A172 (cell line): ENCODE results near the gene TBL1X. TPM values are rescaled to one million over a fixed set of nuclear protein-coding genes. Genes with fewer than 3 reads are reported as not detected.
"Not testable (repeated sequence)": the region's sequence is repeated elsewhere in the genome, so short reads cannot be mapped to it uniquely, and the experiment has no call there.

Experiments used
- DNase-seq: peaks from one replicate; pipeline ENCODE4 v3.0.0-alpha.2; 2015; ENCODE audit warnings: low spot score
- total RNA-seq: library from RNA; depleted of rRNA; stranded (reverse); fragments of >200 nt; shearing (Covaris generic); gene quantifications from 2 replicates; pipeline ENCODE4 v1.2.3, GENCODE V29; 2014

Gene TBL1X
- total RNA-seq, 1 experiment from 2014 or later, result 4.5 TPM

DNA sequence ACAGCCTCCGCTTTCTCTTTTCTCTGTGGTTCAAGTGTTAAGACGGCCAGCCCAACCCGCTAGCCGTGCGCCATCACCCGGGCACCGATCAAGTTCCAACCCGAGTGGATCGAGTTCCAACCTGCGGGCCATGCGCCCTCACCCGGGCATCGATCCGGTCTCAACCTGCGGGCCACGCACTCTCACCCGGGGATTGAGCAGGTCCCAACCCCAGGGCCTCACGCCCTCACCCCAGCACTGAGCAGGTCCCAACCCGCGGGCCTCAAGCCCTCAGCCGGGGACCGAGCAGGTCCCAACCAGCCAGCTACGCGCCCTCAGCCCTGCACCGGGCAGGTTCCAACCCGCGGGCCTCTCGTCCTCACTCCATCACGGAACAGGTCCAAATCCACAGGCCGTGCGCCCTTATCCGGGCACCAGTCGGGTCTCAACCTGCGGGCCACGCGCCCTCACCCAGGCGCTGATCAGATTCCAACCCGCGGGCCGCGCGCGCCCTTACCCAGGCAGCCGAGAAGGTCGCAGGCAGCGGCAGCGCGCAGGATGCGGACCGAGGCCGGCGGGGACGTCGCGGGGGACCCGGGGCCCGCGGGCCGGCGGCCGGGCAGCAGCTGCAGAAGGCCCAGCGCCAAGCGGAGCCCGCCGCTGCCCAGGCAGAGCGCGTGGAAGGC lies 300.3 kb downstream of the TBL1X start:
- no peak for DNase-seq

DNA sequence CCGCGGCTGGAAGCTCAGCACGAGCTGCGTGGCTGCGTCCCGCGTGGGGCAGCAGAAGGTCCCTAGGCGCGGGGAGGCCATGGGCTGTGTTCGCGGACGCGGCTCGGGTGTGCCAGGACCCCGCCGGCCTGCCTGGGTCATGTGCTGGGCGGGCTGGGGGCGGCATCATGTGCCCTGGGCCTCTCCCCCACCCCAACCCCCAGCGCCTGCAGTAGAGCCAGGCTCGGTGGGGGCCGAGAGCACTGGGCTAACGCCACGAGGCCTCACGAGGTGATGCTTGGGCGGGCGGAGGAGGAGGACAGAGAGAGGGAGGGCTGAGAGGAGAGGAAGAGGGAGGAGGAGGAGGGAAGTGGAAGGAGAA lies 300.9 kb downstream of the TBL1X start, which contains the start of gene GPR143:
GPR143 (minus strand) TSS at position 111 of the 361 bp plus-strand sequence; CDS start at position 81, 30 bp downstream.
- DNase-seq, result no peak

DNA sequence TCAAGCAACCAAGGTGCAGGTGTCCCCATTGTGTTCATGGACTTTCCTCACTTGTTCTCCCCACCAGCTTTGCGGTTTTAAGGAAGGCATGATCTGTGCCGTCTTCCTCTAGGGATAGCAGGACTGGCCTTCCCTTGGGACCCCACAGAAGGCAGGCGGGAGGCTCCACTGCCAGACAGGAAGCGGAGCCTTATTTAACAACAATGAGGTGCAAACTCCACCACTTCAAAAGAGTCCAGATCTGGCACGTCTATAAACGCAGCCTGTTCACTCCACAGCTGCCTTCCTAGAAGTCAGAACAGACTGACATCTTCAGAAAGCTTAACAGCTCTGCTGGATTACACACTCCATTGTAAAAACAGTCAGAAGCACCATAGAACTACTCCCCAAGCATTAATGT lies 302.5 kb downstream of the TBL1X start:
- DNase-seq, result no peak

DNA sequence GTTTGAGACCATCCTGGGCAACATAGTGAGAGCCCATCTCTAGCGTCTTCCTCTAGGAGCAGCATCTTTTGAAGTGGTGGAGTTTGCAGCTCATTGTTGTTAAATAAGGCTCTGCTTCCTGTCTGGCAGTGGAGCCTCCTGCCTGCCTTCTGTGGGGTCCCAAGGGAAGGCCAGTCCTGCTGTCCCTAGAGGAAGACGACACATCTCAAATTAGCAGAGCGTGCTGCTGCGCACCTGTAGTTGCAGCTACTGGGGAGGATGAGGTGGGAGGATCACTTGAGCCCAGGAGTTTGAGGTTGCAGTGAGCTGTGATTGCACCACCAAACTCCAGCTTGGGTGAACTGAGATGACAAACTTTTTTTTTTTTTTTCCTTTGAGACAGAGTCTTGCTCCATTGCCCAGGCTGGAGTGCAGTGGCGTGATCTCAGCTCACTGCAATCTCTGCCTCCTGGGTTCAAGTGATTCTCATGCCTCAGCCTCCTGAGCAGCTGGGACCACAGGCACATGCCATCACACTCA lies 303.5 kb downstream of the TBL1X start:
- not testable (repeated sequence) for DNase-seq

DNA sequence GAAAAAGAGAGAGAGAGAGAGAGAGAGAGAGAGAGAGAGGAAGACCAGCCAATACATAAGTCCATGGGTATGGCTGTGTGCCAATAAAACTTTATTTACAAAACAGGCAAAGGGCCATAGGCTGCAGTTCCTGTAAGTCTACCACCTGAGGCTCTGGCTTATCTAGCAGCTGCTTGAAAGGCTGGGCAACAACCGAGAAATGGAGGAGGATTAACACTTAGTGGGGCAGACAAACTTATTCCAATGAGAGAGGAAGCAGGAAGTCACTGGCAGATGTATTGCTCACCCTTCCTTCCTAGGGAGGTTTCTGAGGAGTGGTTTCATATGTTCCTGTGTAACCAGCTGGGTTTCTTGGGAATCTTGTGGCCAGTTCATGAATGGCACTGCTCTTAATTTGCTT lies 305.5 kb downstream of the TBL1X start:
- peak; percentile 46 for DNase-seq

DNA sequence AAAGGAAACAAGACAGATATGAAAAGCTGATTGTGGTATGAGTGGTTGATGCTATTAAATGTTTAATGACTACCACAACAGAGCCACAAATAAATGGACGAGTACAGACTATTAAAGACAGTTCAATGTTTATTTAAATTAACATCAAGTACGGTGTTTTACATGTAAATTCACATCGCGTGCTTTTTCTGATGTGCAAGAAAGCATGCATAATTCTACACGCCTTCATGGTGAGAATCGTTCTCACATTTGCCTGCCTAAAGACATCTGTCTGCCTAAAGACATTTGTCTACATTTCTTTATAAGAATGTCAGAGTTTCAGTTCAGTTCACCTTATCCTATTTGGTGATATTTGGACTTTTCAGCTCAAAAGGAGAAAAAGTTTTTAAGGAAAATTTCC lies 308.1 kb downstream of the TBL1X start:
- DNase-seq, result no peak

DNA sequence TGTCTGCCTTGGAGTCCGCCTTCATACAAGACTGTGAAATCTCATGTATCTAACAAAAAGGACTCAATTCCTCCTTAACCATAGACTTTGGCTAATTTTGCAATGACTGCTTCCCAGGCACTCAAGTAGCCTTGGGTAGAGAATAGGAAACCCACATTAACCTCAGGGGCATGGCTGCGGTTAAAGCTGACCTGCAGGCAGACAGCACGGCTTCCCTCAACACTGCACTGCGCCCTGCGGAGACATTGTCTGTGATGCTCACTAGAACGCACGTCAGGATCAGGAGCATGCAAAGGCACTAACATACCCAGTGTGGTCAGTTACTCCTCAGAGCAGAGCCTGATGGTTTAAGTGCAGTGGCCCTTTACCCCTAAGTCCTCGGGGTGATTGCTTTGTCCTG lies 311.1 kb downstream of the TBL1X start:
- no peak for DNase-seq

DNA sequence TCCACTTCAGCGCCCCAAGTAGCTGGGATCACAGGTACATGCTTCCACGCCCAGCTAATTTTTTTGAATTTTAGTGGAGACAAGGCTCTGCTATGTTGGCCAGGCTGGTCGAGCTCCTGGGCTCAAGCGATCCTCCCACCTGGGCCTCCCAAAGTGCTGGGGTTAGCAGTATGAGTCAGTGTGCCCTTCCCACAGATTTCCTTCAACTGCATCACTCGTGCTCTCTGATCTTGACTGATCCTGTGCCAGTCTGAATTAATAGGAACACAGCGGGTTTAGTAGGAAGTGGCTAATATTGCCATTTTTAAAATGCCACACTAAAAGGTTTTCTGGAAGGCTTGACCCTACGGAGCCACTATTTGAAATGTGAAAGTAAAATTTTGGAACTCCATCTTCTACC lies 317.1 kb downstream of the TBL1X start:
- DNase-seq, result peak; percentile 46

DNA sequence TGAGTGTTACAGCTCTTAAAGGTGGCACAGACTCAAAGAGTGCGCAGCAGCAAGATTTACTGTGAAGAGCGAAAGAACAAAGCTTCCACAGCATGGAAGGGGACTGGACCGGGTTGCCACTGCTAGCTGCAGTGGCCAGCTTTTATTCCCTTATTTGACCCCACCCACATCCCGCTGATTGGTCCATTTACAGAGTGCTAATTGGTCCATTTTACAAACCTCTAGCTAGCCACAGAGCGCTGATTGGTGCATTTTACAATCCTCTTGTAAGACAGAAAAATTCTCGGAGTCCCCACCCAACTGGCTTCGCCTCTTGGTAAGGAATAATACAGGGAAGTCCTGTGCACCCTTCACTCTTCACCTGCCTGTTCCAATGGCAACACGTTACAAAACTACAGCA lies 319.5 kb downstream of the TBL1X start:
- DNase-seq, result no peak

DNA sequence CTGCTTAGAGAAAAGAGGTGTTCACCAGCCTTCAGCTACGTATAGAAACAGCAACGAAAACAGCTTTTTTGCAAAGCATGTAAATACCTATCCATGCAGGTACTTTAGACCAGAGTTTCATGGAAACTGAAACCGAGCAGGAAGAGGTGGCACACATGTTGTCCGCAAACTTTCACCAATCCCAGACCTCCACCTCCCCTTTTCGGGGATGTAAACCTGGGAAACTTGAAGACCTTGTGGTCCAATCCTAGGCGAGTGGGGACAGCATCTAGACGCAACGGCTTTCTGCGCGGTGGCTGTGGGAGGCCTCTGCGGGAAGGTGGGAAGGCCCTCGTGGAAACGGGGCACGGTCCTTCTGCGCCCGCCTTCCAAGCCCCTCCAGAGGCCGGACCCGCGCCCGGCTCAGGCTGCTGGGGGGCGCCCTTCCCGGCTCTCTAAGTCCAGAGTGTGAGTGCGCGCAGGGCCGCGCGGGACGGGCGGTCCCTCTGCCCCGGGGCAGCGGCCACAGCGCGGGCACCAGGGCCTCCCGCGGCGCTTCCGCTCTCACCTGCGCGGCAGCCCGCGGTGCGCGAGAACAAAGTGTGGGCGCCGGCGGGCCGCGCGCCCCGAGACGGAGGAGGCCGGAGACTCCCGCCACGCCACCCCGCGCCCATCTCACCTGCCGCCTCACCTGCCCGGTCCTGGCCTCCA lies 320.5 kb downstream of the TBL1X start:
- DNase-seq, result no peak

DNA sequence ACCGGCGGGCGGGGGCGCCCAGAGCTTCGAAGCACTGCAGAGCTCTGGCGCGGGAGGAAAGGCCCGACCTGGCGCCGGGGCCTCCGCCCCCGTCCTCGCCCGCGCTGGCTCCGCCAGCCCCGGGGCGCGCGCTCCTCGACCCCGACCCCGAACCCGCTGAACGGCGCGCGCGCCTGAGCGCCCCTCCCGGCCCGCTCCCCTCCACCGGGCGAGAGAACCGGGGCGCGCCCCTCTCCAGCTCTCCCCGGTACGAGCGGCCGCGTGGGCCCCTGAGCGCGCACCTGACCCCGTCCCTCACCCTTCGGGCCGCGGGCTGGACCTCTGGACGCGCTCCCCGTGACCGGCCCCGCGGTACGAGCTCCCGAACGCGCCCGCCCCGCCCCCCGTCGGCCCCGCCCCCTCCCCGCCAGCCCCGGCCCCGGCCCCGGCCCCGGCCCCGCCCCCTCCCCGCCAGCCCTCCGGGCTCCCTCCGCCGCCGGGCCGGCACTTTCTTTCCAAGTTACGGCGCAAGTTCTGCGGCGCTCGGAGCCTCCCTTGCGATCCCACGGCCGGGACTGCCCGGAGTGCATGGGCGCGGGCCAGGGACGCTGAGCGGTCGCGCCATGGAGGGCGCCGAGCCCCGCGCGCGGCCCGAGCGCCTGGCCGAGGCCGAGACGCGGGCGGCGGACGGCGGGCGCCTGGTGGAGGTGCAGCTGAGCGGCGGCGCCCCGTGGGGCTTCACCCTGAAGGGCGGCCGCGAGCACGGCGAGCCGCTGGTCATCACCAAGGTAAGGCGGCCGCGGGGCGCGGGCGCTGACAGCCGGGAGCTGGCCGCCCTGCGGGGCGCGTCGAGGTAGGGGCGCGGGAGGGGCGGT lies 321.3 kb downstream of the TBL1X start, which contains the start of gene SHROOM2:
SHROOM2 (plus strand) TSS at position 486 of the 854 bp plus-strand sequence; CDS start at position 603, 117 bp downstream.
- DNase-seq, result no peak

DNA sequence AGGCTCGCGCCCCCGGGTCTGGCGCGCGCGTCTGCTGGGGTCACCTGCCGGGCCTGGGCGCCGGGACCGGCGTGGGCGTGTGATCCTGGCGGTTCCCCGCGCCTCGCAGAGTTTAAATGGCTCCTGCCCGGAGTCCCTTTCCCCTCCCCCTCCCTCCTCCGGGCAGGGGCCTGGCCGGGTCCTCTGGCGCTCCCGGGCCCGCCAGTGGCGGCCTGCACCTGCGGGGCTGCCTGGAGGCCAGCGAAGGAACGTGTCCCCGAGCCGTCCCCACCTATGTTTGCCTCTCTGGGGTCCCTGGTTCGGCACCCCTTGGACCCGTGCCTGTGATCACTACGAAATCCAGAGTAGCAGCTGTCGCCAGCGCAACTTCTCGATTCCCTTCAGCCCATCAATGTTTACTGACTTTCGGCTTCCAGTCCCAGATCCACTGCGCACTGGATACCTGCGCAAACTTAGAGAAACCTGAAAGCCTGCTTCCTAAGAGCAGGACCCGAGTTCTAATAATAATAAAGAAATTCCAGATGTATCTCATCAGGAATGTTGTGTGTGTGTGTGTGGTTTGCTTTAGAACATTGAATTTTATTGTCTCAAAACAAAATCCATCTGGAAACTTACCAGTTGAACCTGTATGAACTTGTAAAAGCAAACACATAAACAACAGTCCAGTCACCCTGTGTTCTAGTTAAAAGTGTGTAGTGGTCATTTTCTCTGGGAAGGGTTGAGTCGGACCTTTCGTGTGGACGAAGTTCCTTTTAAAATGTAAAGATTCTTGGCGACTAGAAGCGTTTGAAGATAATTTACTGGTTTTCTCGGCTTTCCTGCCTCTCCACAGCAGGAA lies 322.2 kb downstream of the TBL1X start:
- no peak for DNase-seq

DNA sequence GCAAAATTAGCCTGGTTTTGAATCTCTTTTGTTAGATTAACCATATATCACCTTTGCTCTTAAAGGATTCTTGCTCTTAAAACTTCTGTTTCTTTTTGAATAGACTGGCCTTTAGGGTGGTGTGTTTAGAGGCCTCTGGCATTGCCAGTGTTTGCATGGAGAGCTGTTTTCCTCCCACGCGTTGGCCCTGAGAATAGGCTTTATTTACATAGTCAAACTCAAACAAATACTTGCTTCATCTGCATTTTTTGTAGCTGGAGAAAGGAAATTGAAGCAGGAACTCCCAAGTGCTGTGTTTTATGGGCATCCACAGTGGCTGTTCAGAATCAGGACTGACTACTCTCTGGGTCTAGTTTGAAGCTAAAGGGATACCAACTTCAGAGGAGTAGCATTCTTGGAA lies 324.1 kb downstream of the TBL1X start:
- DNase-seq, result no peak

DNA sequence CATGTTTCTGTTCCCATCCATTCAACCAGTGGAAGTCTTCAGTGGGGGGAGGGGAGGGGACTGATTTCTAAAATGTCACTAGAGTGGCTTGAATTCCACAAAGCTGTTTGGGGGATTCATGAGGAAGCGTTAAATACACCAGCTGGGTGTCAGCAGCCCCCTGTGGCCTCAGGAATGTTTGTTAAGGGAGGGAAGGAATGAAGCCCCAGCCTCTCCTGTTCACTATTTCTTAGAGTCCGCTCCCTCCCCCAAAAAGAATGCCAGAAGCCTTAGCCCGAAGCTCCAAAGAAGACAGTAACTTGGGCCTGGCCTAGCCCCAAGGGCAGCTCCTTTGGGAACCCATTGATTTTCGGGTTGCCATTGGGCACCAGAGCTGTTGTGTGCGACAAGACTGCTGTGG lies 324.7 kb downstream of the TBL1X start:
- no peak for DNase-seq
